Measurements from ENCODE around the gene PLA2G6. TPM values are rescaled to one million over a fixed set of nuclear protein-coding genes. Genes with fewer than 3 reads are reported as not detected.

PLA2G6 gene
- total RNA-seq, 1 experiment from 2014 or later: 24.1 TPM

DNA sequence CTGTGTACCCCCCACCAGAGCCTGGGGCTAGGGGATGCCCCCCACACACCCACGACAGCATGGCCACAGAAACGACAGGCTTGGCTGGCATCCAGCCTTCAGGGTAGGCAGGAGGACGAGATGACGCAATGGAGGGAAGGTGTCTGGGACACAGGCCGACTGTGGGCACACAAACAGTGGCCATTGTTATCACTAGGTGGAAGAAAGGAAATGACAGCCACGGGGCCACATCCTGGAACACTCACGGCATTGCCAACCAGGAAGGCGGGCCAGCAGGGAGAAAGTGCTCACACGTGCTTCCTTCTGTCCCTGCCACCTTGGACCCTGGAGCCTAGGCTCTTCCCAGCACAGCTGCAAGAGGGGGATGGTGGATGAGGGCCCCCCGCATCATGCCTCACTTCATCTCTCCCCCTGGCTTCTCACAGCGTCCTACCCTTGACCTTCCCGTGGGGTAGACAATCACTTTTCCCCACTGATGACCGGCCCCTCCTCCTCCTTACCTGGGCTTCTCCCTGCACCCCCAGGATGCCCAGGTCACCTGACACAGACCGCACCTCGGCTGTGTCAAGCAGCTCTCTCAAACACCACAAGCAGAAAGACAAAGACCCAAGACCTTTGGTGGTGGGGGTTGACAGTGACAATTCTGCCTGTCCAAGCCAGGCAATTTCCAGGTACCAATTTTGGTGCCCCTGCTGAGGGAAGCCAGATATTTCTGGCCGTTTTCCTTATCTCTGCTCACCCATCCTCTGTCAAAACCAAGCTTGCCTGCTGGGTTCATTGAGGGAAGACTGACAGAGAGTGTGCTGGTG, 8.6 kb downstream of the PLA2G6 start:
- H3K27ac ChIP-seq (ENCODE audit: insufficient read length, low read depth, low read length): no peak overlapping the region
- Mint-ChIP-seq H3K4me1 (peaks cover 9 to 20% of the 10 kb centered on the region in 2 experiments), H3K36me3 (ENCODE audit: insufficient read depth in 1 of 3, low read depth in 3 of 3) (peaks cover under 1 to 6% (median 6%) of the 10 kb centered on the region in 3 experiments; a peak in 5 of 7 replicates), H3K9me3 (no peaks in the 10 kb centered on the region), H3K27ac (peak overlapping the region; percentile 30 to 95 (median 84); a peak in 4 of 7 replicates), H3K27me3 (ENCODE audit: low read depth) (peaks cover 3% of the 10 kb centered on the region; the same call in 1 of the 2 replicates), H3K4me3 (0 out of 5 replicates have a peak overlapping the region, but pooled peaks of 1 of the 2 experiments have one; percentile 56)
- H2AFZ ChIP-seq (ENCODE audit: low read length): no peak overlapping the region
- no peaks in the 10 kb centered on the region for H3K79me2 ChIP-seq (ENCODE audit: insufficient read depth, low read length)
- H4K91ac ChIP-seq (ENCODE audit: insufficient read length, low read depth, low read length): no peak overlapping the region
- no peaks in the 10 kb centered on the region; the same call in 1 of the 2 replicates for H3K4me1 ChIP-seq (ENCODE audit: insufficient read depth, low read length)
- no peak overlapping the region for H2BK120ac ChIP-seq (ENCODE audit: low read depth, low read length, poor library complexity, severe bottlenecking)
- H3K9ac ChIP-seq (ENCODE audit: extremely low read depth, insufficient read length, low read length): no peak overlapping the region
- no peak overlapping the region for H3K4ac ChIP-seq (ENCODE audit: low read depth, low read length)
- H3K27me3 ChIP-seq (ENCODE audit: insufficient read depth, low read length): no peaks in the 10 kb centered on the region
- TF ChIP-seq CTCF (conservative IDR thresholded peaks at IDR 0.05): no peak
- WGBS (ENCODE audit: extremely low coverage, insufficient read length, low lambda C conversion rate): no CpG with 5 or more reads among the region's 16 CpGs
- H3K79me1 ChIP-seq (ENCODE audit: insufficient read depth, low read depth, low read length, poor library complexity, severe bottlenecking): no peaks in the 10 kb centered on the region
- H2AK5ac ChIP-seq (ENCODE audit: insufficient read length, low read length): no peak overlapping the region
- H3K23me2 ChIP-seq (ENCODE audit: insufficient read length, low read depth, low read length, poor library complexity, severe bottlenecking): no peaks in the 10 kb centered on the region
- H2BK12ac ChIP-seq (ENCODE audit: insufficient read length, low read depth, low read length): no peak overlapping the region
- no peak overlapping the region for H3K4me2 ChIP-seq (ENCODE audit: insufficient read depth, insufficient read length, low read length)
- no peak overlapping the region for H3K18ac ChIP-seq (ENCODE audit: insufficient read length, low read depth, low read length)
- no peak overlapping the region for H4K8ac ChIP-seq (replicated peaks; ENCODE audit: insufficient read length, low read depth, low read length)
- no peak for DNase-seq
- H3K14ac ChIP-seq (ENCODE audit: insufficient read depth, low read length): peak overlapping the region; percentile 16; the same call in 1 of the 2 replicates
- H3K23ac ChIP-seq (ENCODE audit: insufficient read length, low read depth, low read length): no peak overlapping the region
- H3K56ac ChIP-seq (ENCODE audit: insufficient read length, low read depth, low read length): no peak overlapping the region
- no peak overlapping the region for H3T11ph ChIP-seq (ENCODE audit: low read length)
- no peaks in the 10 kb centered on the region for H4K20me1 ChIP-seq (ENCODE audit: control insufficient read depth, insufficient read depth, insufficient read length)
- H2BK15ac ChIP-seq (ENCODE audit: low read depth, low read length): no peak overlapping the region
- H2BK20ac ChIP-seq (ENCODE audit: low read depth, low read length, poor library complexity, severe bottlenecking): no peak overlapping the region
- no peak overlapping the region for H4K5ac ChIP-seq (ENCODE audit: insufficient read length, low read depth, low read length)
- no peak overlapping the region for H2BK5ac ChIP-seq (ENCODE audit: insufficient read length, low read length)
- no peaks in the 10 kb centered on the region for H3K9me3 ChIP-seq (ENCODE audit: control insufficient read depth, low read depth, low read length)

Data from H9 (cell line).